DMS79 treated with DMSO at 0.1 percent for 48 hours (cell line): ENCODE data around the gene HGF.

Experiments used
- DNase-seq: peaks from one replicate; lab custom pipeline; 2025; lab: John Stamatoyannopoulos, UW

HGF gene

GRCh38 chr7:81719865-81720264 lies 50.0 kb downstream of the HGF start:
- DNase-seq: no peak

GRCh38 chr7:81715984-81716588 lies 53.8 kb downstream of the HGF start:
- no peak for DNase-seq

GRCh38 chr7:81714306-81714705 lies 55.5 kb downstream of the HGF start:
- no peak for DNase-seq

- DNase-seq: peak; percentile 33
Observed at GRCh38 chr7:81710751-81711150, 59.1 kb downstream of the HGF start.

- DNase-seq: no peak
Observed at GRCh38 chr7:81709836-81710235, 60.0 kb downstream of the HGF start.

GRCh38 chr7:81707966-81708365 lies 61.9 kb downstream of the HGF start:
- DNase-seq: no peak

- DNase-seq: no peak
Observed at GRCh38 chr7:81707196-81707595, 62.7 kb downstream of the HGF start.

GRCh38 chr7:81705206-81705605 lies 64.6 kb downstream of the HGF start:
- no peak for DNase-seq

GRCh38 chr7:81704595-81704994 lies 65.3 kb downstream of the HGF start:
- DNase-seq: no peak

- no peak for DNase-seq
Observed at GRCh38 chr7:81698965-81699364, 70.9 kb downstream of the HGF start.

- no peak for DNase-seq
Observed at GRCh38 chr7:81694711-81695110, 75.1 kb downstream of the HGF start.

GRCh38 chr7:81693894-81694293 lies 76.0 kb downstream of the HGF start:
- no peak for DNase-seq

- no peak for DNase-seq
Observed at GRCh38 chr7:81693080-81693479, 76.8 kb downstream of the HGF start.

- DNase-seq: no peak
Observed at GRCh38 chr7:81692146-81692905, 77.5 kb downstream of the HGF start.

- no peak for DNase-seq
Observed at GRCh38 chr7:81691199-81691821, 78.5 kb downstream of the HGF start.

GRCh38 chr7:81690688-81691087 lies 79.2 kb downstream of the HGF start:
- no peak for DNase-seq

- DNase-seq: no peak
Observed at GRCh38 chr7:81690251-81690650, 79.6 kb downstream of the HGF start.

- peak; percentile 22 for DNase-seq
Observed at GRCh38 chr7:81688622-81689411, 81.0 kb downstream of the HGF start.

- no peak for DNase-seq
Observed at GRCh38 chr7:81687062-81687461, 82.8 kb downstream of the HGF start.

GRCh38 chr7:81685270-81685868 lies 84.5 kb downstream of the HGF start:
- no peak for DNase-seq

- DNase-seq: peak; percentile 89
Observed at GRCh38 chr7:81684514-81685269, 85.2 kb downstream of the HGF start.
